ENCODE measurements around the gene PDIK1L. TPM values are rescaled to one million over a fixed set of nuclear protein-coding genes. Genes with fewer than 3 reads are reported as not detected.

Gene PDIK1L
- total and polyA plus RNA-seq, 4 donors, result 3.2 to 9.2 (median 4.8) TPM

DNA sequence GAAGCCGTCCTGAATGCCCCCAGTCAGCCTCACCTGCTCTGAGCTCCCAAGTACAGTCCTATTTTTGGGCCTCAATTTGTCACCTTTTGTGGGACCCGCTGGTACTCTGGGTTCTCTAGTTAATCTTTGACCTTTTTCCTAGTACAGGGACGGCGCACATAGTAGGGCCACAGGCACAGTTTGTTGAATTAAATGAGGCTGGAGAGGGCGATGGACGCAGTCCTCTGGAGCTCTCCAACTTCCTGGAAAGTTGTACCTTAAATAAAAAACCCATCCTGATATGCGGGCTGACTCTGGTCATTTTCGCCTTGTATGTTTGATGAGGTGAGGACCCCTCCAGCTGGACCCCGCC lies 52.0 kb downstream of the PDIK1L start:
- Histone ChIP-seq H3K4me3 (ENCODE audit: low read depth in 1 of 3, low read length in 3 of 3) (peak overlapping the region in 1 of 3 donors; percentile 44), H3K27ac (ENCODE audit: low read depth in 1 of 2, low read length in 2 of 2) (no peak overlapping the region), H3K36me3 (ENCODE audit: control insufficient read depth in 4 of 4, insufficient read depth in 3 of 4, low read depth in 1 of 4, low read length in 3 of 4) (no peaks in the 10 kb centered on the region), H3K9ac (ENCODE audit: low read depth in 1 of 2, low read length in 2 of 2) (no peak overlapping the region), H3K9me3 (ENCODE audit: control insufficient read depth in 4 of 4, low read length in 3 of 4) (no peaks in the 10 kb centered on the region), H3K27me3 (ENCODE audit: control insufficient read depth in 4 of 4, insufficient read depth in 4 of 4, low read length in 3 of 4) (peaks cover 0 to 2% (median 0%) of the 10 kb centered on the region in 4 donors), H3K4me1 (ENCODE audit: control insufficient read depth in 4 of 4, insufficient read depth in 4 of 4, low read length in 3 of 4) (peaks cover 10 to 26% (median 18%) of the 10 kb centered on the region in 4 donors)
- WGBS, result 43% methylated on average over 9 of the region's 9 CpGs
- no peak for TF ChIP-seq HNF4G (IDR thresholded peaks at IDR 0.05)
- TF ChIP-seq HNF4A (conservative IDR thresholded peaks at IDR 0.05), result no peak
- TF ChIP-seq RAD21 (IDR thresholded peaks at IDR 0.05), result no peak
- no peak for TF ChIP-seq GABPA (IDR thresholded peaks at IDR 0.05 in 1 of 2, conservative IDR thresholded peaks at IDR 0.05 in 1 of 2)
- TF ChIP-seq EGR1 (IDR thresholded peaks at IDR 0.05; ENCODE audit: low read depth in 2 of 2), result no peak
- no peak for TF ChIP-seq SP1 (IDR thresholded peaks at IDR 0.05)
- TF ChIP-seq, protein P1, sequence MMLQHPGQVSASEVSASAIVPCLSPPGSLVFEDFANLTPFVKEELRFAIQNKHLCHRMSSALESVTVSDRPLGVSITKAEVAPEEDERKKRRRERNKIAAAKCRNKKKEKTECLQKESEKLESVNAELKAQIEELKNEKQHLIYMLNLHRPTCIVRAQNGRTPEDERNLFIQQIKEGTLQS (IDR thresholded peaks at IDR 0.05), result no peak
- TF ChIP-seq MAX (IDR thresholded peaks at IDR 0.05), result no peak
- TF ChIP-seq FOXA1 (IDR thresholded peaks at IDR 0.05), result no peak
- DNase-seq (ENCODE audit: low spot score), result no peak

GRCh38 chr1:26164036-26164860 lies 52.6 kb downstream of the PDIK1L start:
- Histone ChIP-seq H3K9me3 (ENCODE audit: control insufficient read depth in 4 of 4, low read length in 3 of 4) (no peaks in the 10 kb centered on the region), H3K4me3 (ENCODE audit: low read depth in 1 of 3, low read length in 3 of 3) (peak overlapping the region in 2 of 3 donors; percentile 44 to 49), H3K27me3 (ENCODE audit: control insufficient read depth in 4 of 4, insufficient read depth in 4 of 4, low read length in 3 of 4) (peaks cover 0 to 2% (median 0%) of the 10 kb centered on the region in 4 donors), H3K36me3 (ENCODE audit: control insufficient read depth in 4 of 4, insufficient read depth in 3 of 4, low read depth in 1 of 4, low read length in 3 of 4) (no peaks in the 10 kb centered on the region), H3K9ac (ENCODE audit: low read depth in 1 of 2, low read length in 2 of 2) (no peak overlapping the region), H3K27ac (ENCODE audit: low read depth in 1 of 2, low read length in 2 of 2) (no peak overlapping the region), H3K4me1 (ENCODE audit: control insufficient read depth in 4 of 4, insufficient read depth in 4 of 4, low read length in 3 of 4) (peaks cover 10 to 26% (median 18%) of the 10 kb centered on the region in 4 donors)
- 10% methylated on average over 72 of the region's 72 CpGs for WGBS
- no peak for TF ChIP-seq HNF4A (conservative IDR thresholded peaks at IDR 0.05)
- no peak for TF ChIP-seq RAD21 (IDR thresholded peaks at IDR 0.05)
- TF ChIP-seq CTCF (IDR thresholded peaks at IDR 0.05; ENCODE audit: low read depth, low read length, missing input control), result peak; percentile 39
- no peak for TF ChIP-seq FOXA1 (IDR thresholded peaks at IDR 0.05)
- no peak for TF ChIP-seq TAF1 (conservative IDR thresholded peaks at IDR 0.05)
- no peak for TF ChIP-seq JUND (IDR thresholded peaks at IDR 0.05)
- no peak for TF ChIP-seq FOXA2 (IDR thresholded peaks at IDR 0.05)
- peak; percentile 52 for DNase-seq (ENCODE audit: low spot score)

All from liver (tissue), 9 donors.